ENCODE data around the gene KBTBD2. TPM values are rescaled to one million over a fixed set of nuclear protein-coding genes. Genes with fewer than 3 reads are reported as not detected.

KBTBD2 gene
- total RNA-seq, 2 experiments from 2014 or later = 34.5 to 35.9 TPM

GRCh38 chr7:32872421-32872820 is 19.1 kb downstream of the KBTBD2 start:
- intact Hi-C loops (cut with micrococcal nuclease; ENCODE audit: unreplicated experiment) = no loop called here

GRCh38 chr7:32871624-32872371 is 19.8 kb downstream of the KBTBD2 start:
- H3K4me1 ChIP-seq (ENCODE audit: insufficient read depth, low read length, poor library complexity, severe bottlenecking) = no peaks in the 10 kb centered on the region
- no peaks in the 10 kb centered on the region for H3K9me3 ChIP-seq (ENCODE audit: low read length)
- H3K4me2 ChIP-seq (ENCODE audit: low read length) = no peak overlapping the region
- H3K9me2 ChIP-seq (ENCODE audit: insufficient read depth, low read length) = no peaks in the 10 kb centered on the region
- H3K79me2 ChIP-seq (ENCODE audit: insufficient read depth, low read depth, low read length) = peaks cover 17% of the 10 kb centered on the region; the same call in 1 of the 2 replicates
- no peaks in the 10 kb centered on the region for H4K20me1 ChIP-seq (ENCODE audit: insufficient read depth, low read length)
- BruUV-seq (replicated peaks) = no TSS peak
- intact Hi-C loops (cut with micrococcal nuclease; ENCODE audit: unreplicated experiment) = no loop called here
- no peak overlapping the region for H3K27ac ChIP-seq (ENCODE audit: low read depth, low read length, poor library complexity, severe bottlenecking)
- no peak for DNase-seq (ENCODE audit: low spot score)
- no peak for TF ChIP-seq EZH2phosphoT487 (IDR thresholded peaks at IDR 0.05; ENCODE audit: borderline replicate concordance, low read depth, low read length)
- no peak for TF ChIP-seq CTCF (conservative IDR thresholded peaks at IDR 0.05; ENCODE audit: low read length)
- H3K4me3 ChIP-seq (ENCODE audit: low read depth, low read length, poor library complexity, severe bottlenecking) = no peak overlapping the region
- ChIA-PET CTCF (ENCODE audit: unreplicated experiment) (no interaction called here), POLR2A (interaction anchor here (0.7 kb wide), 1 partner anchor 21 kb away, joined by 3 read pairs; no protein-coding TSS in a partner anchor)
- H2AFZ ChIP-seq (ENCODE audit: low read length) = no peak overlapping the region
- H3K36me3 ChIP-seq (ENCODE audit: insufficient read depth, low read length) = peaks cover 95% of the 10 kb centered on the region

More at GRCh38 chr7:32872421-32872820, 19.1 kb downstream of the KBTBD2 start:
- ChIA-PET CTCF (ENCODE audit: unreplicated experiment) (no interaction called here), POLR2A (interaction anchor here (0.7 kb wide), 1 partner anchor 20 kb away, joined by 3 read pairs; no protein-coding TSS in a partner anchor)
- H3K4me3 ChIP-seq (ENCODE audit: low read depth, low read length, poor library complexity, severe bottlenecking) = no peak overlapping the region
- DNase-seq (ENCODE audit: low spot score) = no peak
- no peak overlapping the region for H2AFZ ChIP-seq (ENCODE audit: low read length)
- peaks cover 93% of the 10 kb centered on the region for H3K36me3 ChIP-seq (ENCODE audit: insufficient read depth, low read length)
- no peak overlapping the region for H3K4me2 ChIP-seq (ENCODE audit: low read length)
- no peaks in the 10 kb centered on the region for H3K4me1 ChIP-seq (ENCODE audit: insufficient read depth, low read length, poor library complexity, severe bottlenecking)
- TF ChIP-seq EZH2phosphoT487 (IDR thresholded peaks at IDR 0.05; ENCODE audit: borderline replicate concordance, low read depth, low read length) (no peak), CTCF (conservative IDR thresholded peaks at IDR 0.05; ENCODE audit: low read length) (no peak)
- no TSS peak for BruUV-seq (replicated peaks)
- H3K9me2 ChIP-seq (ENCODE audit: insufficient read depth, low read length) = no peaks in the 10 kb centered on the region
- peaks cover 20% of the 10 kb centered on the region; the same call in 1 of the 2 replicates for H3K79me2 ChIP-seq (ENCODE audit: insufficient read depth, low read depth, low read length)
- H3K9me3 ChIP-seq (ENCODE audit: low read length) = no peaks in the 10 kb centered on the region
- H3K27ac ChIP-seq (ENCODE audit: low read depth, low read length, poor library complexity, severe bottlenecking) = no peak overlapping the region
- no peaks in the 10 kb centered on the region for H4K20me1 ChIP-seq (ENCODE audit: insufficient read depth, low read length)

DNA sequence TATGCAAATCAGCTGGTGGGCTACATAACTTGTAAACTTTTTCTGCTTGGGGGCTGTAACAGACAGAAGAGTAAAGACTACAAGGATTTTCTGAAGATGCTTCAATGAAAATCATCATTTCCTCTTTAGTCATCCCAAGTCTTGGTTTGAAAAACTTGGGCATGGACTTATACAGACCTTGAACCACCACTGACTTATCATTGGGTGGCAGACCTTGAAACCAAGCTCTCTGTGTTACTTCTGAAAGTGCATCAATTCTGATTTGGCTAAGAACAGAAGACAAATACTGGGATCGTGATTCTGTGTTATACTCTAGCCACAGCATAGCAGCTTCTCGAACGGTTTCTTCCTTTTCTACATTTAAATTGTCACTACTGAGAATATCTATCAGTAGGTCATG is 21.3 kb downstream of the KBTBD2 start:
- Histone ChIP-seq H3K4me3 (ENCODE audit: low read depth, low read length, poor library complexity, severe bottlenecking) (no peak overlapping the region), H4K20me1 (ENCODE audit: insufficient read depth, low read length) (no peaks in the 10 kb centered on the region), H3K79me2 (ENCODE audit: insufficient read depth, low read depth, low read length) (peaks cover 7% of the 10 kb centered on the region; the same call in 1 of the 2 replicates), H3K4me1 (ENCODE audit: insufficient read depth, low read length, poor library complexity, severe bottlenecking) (no peaks in the 10 kb centered on the region), H3K9me2 (ENCODE audit: insufficient read depth, low read length) (no peaks in the 10 kb centered on the region), H3K36me3 (ENCODE audit: insufficient read depth, low read length) (peaks cover 93% of the 10 kb centered on the region), H3K4me2 (ENCODE audit: low read length) (no peak overlapping the region), H3K9me3 (ENCODE audit: low read length) (no peaks in the 10 kb centered on the region), H3K27ac (ENCODE audit: low read depth, low read length, poor library complexity, severe bottlenecking) (no peak overlapping the region), H2AFZ (ENCODE audit: low read length) (no peak overlapping the region)
- CTCF ChIA-PET (ENCODE audit: unreplicated experiment) = no interaction called here
- no peak for TF ChIP-seq CTCF (conservative IDR thresholded peaks at IDR 0.05; ENCODE audit: low read length)
- no peak for TF ChIP-seq EZH2phosphoT487 (IDR thresholded peaks at IDR 0.05; ENCODE audit: borderline replicate concordance, low read depth, low read length)
- no peak for DNase-seq (ENCODE audit: low spot score)
- POLR2A ChIA-PET = interaction anchor here (0.5 kb wide), 1 partner anchor 8 kb away, joined by 3 read pairs; no protein-coding TSS in a partner anchor
- TSS peak; percentile 11 for BruUV-seq (replicated peaks)
- intact Hi-C loops (cut with micrococcal nuclease; ENCODE audit: unreplicated experiment) = no loop called here
